ENCODE results near the gene AP1AR.
"Not testable (repeated sequence)": the region's sequence is repeated elsewhere in the genome, so short reads cannot be mapped to it uniquely, and the experiment has no call there.

The AP1AR gene

GRCh38 chr4:112231779-112232713, at the start of gene AP1AR:
TSS of gene AP1AR (plus strand) at chr4:112231787. CDS start at chr4:112232092, 305 bp downstream.
- DNase-seq, result peak; percentile 14

- no peak for DNase-seq
Observed at GRCh38 chr4:112182604-112183003, 49.0 kb upstream of the AP1AR start.

- no peak for DNase-seq
Observed at GRCh38 chr4:112183252-112183651, 48.3 kb upstream of the AP1AR start.

- DNase-seq, result no peak
Observed at GRCh38 chr4:112184438-112184837, 47.1 kb upstream of the AP1AR start.

DNA sequence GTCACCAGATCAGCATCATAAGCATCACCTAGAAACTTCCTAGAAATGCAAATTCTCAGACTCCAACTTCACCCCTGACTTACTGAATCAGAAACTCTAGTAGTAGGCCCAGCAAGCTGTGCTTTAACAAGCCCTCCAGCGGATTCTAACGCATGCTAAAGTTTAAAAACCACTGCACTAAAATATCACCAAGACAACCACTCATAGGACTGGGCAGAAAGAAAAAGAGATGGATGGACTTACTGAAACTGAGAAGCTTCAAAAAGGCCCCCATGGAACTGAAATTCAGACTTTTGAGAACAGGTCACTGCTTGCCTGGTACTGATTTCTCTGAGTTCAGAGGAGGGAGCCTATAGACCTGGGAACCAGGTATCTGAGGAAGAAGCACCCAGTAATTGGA, 46.3 kb upstream of the AP1AR start:
- DNase-seq, result no peak

DNA sequence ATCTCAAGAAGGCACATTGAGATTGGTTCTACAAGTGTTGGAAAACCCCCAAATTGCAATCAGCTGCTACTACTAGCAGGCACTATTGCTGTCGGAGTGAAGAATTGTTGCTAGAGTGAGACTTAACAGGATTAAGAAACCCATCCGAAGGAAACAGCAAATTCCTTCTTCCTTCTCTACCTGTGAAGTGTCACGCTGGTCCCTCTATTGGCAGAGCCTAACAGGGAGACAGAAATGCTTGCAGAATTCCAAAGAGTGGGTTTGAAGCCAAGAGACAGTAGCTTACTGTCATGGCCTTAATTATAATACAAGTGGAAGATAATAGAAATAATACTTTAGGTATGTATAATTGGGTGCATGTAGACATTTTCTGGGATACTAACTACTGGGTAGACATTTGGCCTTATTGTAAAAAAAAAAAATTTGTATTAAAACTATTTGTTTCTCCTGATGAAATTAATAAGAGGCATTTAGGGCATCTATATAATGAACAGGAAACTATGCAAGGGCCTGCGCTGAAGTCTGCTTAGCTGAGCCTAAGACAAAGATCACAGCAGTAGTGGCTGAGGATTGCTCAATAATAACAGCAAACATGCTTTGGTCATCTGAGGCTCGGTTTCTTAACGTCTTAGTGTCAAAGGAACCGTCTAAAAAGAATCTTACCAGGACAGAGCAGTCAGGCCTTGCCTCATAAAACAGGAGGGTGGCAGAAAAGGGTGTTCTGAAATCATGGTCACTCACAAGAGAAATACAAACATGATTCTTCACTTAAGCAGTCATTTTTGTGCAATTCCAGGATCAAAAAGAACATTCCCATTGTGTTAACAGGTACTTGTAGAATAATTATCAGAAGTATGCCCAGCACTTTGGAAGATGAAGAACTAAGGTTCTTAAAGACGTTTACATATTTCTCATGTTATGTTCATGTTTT, 45.6 kb upstream of the AP1AR start:
- no peak for DNase-seq

- no peak for DNase-seq
Observed at GRCh38 chr4:112189754-112190153, 41.8 kb upstream of the AP1AR start.

GRCh38 chr4:112190684-112191083, 40.9 kb upstream of the AP1AR start:
- no peak for DNase-seq

DNA sequence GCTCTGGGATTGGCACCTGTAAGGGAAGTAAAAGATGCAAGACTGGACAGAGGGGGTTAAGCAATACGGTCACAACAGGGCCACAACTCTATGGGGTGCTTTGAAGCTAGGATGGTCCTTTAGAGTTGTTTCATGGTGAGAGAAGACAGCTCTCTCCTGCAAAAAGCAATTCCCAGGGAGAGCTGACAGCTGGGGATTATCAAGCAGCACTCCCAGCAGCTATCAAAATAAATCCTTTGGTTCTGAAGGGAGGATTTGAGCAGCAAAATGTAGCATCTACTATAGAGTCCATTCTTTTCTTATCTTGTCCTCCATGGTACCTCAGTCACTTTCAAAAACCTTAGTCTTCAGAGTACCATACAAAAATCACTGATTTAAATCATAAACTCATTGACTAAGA, 35.1 kb upstream of the AP1AR start:
- DNase-seq, result no peak

DNA sequence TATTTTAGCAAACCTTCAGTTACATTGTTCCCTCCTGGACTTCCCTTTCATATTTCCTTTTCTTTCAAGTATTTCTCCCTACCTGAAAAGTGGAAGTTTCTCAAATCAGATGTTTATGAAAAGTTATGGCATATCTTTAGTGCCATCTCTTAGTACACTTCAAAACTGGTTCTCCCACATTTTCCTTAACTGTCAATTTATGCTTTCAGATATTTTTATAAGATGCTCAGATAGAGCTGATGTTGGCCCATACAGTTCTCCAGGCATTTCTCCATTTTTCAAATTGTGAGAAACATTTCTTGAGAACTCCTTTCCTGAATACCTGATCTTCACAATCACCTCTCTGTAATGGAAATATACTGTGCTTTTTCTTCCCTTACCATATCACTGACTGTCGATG, 32.5 kb upstream of the AP1AR start:
- no peak for DNase-seq

DNA sequence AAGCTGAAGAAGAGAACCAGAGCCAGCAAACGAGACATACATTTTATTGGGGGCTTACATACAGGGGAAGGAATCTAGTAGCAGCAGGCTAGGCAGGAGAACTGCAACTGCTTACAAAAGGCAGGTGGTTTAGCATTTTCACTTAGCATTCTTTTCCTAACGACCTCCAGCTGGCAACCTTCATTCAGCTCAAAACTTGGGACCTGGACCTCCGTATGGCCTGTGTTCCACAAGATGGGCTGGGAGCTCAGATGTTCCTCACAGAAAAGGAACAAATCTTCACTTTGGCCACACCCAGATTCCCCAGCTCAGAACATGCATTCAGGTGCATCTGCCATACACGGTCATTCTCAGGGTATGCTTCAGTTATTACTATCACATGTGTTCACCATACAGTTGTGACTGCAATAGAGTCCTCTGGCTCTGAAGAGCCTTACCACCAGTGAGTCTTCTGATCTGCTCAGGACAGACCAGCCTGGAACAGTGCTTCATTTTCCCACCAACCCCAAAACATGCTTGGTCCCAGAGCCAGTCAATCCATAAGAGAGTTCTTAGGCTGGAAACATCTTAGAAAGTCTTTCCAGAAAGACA, 29.6 kb upstream of the AP1AR start:
- no peak for DNase-seq

DNA sequence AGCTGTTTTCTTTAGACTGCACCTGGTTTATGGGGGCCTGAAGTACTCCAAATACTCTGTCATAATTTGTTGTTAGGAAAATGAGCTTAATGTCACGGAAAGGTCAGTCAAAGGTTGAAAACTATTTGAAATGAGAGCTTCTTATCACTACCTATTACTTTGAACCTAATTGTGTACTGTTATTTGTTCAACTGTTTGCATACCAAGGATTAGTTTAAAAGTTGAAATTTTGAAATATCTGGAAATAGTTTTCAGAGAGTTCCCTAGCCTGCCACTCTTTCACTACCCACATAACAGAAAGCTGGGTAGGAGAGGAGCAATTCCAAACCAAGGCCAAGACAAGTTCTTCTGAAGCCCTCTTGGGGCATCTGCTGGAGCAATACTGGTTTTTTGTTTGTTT, 28.0 kb upstream of the AP1AR start:
- no peak for DNase-seq

GRCh38 chr4:112206431-112206830, 25.2 kb upstream of the AP1AR start:
- no peak for DNase-seq

DNA sequence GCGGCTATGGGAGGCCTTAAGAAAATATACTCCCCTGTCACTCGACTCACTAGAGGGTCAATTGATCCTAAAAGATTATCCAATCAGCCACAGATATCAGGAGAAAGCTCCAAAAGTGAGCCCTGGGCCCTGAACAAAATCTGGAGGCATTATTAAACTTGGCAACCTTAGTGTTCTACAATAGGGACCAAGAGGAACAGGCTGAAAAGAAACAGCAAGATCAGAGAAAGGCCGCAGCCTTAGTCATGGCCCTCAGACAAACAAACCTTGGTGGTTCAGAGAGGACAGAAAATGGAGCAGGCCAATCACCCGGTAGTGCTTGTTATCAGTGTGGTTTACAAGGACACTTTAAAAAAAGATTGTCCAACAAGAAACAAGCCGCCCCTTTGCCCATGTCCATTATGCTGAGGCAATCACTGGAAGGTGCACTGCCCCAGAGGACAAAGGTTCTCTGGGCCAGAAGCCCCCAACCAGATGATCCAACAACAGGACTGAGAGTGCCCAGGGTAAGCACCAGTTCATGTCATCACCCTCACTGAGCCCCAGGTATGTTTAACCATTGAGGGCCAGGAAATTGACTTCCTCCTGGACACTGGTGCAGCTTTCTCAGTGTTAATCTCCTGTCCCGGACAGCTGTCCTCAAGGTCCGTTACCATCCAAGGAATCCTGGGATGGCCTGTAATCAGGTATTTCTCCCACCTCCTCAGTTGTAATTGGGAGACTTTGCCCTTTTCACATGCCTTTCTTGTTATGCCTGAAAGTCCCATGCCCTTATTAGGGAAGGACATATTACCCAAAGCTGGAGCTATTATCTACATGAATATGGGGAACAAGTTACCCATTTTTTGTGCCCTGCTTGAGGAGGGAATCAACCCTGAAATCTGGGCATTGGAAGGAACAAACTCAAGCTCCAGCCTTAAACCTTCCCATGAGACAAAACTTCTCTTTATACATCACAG, 23.2 kb upstream of the AP1AR start:
- DNase-seq, result not testable (repeated sequence)

DNA sequence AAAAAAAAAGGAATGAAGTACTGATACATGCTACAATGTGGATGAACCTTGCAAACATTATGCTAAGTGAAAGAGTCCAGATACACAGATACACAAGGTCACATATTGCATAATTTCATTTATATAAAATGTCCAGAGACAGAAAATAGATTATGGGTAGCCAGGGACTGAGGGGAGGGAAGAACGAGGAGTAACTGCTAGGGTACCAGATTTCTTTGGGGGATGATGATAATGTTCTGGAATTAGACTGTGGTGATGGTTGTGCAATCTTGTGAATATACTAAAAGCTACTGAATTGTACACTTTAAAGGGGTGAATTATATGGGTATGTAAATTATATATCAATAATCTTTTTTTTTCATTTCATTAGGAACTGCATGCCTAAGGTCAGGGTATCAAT, 20.8 kb upstream of the AP1AR start:
- no peak for DNase-seq

DNA sequence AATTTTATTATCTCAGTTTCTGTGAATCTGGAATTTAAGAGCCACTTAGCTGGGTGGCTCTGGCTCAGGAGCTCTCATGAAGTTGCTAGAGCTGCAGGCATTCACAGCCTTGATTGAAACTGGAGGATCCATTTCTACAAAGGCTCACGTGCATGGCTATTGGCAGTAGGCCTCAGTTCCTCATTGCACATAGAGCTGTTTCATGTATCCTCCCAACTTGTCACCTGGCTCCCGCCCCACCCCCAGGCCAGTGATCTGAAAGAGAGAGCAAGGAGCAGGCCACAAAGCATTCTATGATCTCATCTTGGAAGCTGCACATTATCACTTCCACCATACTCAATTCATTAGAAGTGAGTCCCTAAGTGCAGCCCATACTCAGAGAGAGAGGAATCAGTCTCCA, 18.5 kb upstream of the AP1AR start:
- DNase-seq, result no peak

- DNase-seq, result no peak
Observed at GRCh38 chr4:112213856-112214255, 17.7 kb upstream of the AP1AR start.

DNA sequence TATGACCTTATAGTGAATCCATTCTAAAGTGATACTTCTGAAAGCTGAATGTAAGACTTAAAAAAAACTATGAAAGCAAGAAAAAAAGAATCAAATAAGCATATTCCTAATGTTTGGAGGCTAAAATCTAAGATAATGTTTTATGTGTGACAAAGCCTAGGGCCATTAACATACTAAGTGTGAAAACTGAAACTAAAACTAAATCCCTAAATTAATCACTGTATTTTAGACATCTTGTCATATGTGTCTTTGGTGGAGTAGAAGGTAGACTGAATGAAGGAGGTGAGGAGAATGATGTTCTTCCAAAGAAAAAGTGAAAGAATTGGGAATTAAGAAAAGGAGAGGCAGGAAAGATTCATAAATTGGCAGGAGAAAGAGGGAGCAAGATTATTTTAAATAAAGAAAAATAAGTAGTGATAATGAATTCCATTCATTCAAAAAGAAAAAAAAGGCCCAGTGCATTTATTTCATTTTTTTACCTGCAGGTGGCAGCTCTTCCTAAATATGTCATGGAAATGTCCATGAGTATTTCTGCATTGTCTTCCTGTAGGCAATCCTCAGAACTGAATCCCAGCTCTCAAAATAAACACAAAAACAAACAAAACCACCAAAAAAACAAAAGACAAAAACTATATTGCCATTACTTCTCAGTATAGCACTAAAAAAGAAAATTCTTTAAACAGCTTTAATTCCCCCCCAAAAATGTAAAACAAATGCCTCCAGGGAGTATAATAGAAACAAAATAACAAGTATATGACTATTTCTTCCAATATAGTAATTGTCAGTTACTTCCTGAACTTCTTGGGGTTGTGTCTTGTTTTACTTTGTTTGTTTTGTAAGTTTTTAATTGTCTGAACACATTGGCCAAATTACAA, 17.0 kb upstream of the AP1AR start:
- no peak for DNase-seq

- no peak for DNase-seq
Observed at GRCh38 chr4:112219826-112220366, 11.7 kb upstream of the AP1AR start.

DNA sequence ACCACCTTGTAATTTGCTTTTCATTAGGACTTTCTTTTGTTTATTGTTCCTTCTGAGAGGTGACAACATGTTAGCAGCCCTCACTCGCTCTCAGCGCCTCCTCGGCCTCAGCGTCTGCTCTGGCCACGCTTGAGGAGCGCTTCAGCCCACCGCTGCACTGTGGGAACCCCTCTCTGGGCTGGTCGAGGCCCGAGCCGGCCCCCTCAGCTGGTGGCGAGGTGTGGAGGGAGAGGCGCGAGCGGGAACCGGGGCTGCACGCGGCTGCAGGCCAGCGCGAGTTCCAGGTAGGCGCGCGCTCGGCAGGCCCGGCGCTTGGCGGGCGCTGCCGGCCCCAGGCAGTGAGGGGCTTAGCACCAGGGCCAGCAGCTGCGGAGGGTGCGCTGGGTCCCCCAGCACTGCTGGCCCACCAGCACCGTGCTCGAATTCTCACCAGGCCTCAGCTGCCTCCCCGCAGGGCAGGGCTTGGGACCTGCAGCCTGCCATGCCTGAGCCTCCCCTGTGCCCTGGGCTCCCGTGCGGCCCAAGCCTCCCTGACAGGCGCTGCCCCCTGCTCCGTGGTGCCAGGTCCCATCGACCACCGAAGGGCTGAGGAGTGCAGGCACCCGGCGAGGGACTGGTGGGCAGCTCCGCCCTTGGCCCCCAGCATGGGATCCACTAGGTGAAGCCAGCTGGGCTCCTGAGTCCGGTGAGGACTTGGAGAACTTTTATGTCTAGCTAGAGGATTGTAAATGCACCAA, 9.2 kb upstream of the AP1AR start:
- no peak for DNase-seq
